SK-N-MC (cell line): ENCODE results near the gene RIMS1.

Experiments used
- EZH2 ChIP-seq: fragments of 200-600 bp; sonication (generic); IDR thresholded peaks from one replicate; pipeline ENCODE4 v1.6.1; 2017; ENCODE audit warnings: antibody characterized with exemption
- FOXP2 ChIP-seq: optimal IDR thresholded peaks from 2 replicates; pipeline ENCODE3; 2011; ENCODE audit warnings: mild to moderate bottlenecking, moderate library complexity; ENCODE audit not compliant: insufficient read depth; ENCODE audit errors: extremely low read length, control extremely low read depth
- POLR2AphosphoS5 ChIP-seq: IDR thresholded peaks from 2 replicates; pipeline ENCODE4 v1.6.1; 2012; ENCODE audit warnings: mild to moderate bottlenecking, low read depth, low read length, borderline replicate concordance

- TF ChIP-seq POLR2AphosphoS5: no peak
- TF ChIP-seq EZH2: no peak
- TF ChIP-seq FOXP2: no peak
Measured at GRCh38 chr6:72440611-72441010, 554.3 kb downstream of the RIMS1 start.
